GM19397 (cell line): Measurements from ENCODE around the gene FHOD3.
"Not testable (repeated sequence)": the region's sequence is repeated elsewhere in the genome, so short reads cannot be mapped to it uniquely, and the experiment has no call there.

Source experiments
- ATAC-seq: cut with Tn5 transposase; IDR thresholded peaks from one replicate; pipeline ENCODE4 v1.9.1; 2021; ENCODE audit warnings: mild to moderate bottlenecking, moderate library complexity; ENCODE audit not compliant: unreplicated experiment

The FHOD3 gene

DNA sequence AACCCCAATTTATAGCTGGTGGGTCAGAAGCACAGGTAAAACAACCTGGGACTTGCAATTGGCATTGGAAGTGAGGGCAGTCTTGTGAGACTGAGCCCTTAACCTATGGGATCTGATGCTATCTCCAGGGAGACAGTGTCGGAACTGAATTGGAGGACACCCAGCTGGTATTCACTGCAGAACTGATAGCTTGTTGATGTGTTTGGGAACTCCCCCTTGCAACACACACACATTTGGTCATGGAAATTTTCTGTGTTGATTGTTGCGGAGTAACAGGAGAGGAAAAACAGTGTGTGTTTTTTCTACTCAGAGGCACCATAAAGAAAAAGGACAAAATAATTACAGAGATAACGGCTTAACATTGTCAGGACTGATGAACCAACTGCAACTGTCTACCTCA is 515.2 kb downstream of the FHOD3 start:
- no peak for ATAC-seq

DNA sequence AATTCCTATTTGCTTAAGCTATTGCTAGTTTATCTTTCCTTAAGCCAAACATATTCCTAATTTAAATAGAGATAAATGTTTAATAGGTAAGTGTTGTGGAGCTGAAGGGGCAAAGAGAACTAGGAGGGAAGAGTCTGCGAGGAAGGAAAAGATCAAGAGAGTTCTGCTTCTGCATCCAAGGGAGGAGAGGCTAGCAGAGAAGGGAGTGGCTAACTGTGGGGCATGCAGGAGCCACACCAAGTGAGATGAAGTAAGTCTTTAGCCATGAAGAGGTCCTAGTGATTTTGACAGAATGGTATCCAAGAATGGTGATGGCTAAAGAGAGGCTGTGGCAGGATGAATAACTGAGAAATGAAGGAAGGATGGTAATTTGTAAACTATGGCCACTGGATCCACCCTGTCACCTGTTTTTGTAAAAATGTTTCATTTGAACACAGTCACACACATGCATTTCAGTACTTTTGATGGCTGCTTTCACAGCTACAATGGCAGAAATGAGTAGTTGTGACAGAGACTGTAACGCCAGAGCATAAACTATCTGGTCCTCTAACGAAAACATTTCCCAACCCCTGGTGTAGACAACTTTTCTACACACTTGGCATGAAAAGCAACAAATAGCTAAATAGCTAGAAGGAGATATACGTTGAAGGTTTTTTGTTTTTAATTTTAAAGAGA is 515.7 kb downstream of the FHOD3 start:
- ATAC-seq = no peak

DNA sequence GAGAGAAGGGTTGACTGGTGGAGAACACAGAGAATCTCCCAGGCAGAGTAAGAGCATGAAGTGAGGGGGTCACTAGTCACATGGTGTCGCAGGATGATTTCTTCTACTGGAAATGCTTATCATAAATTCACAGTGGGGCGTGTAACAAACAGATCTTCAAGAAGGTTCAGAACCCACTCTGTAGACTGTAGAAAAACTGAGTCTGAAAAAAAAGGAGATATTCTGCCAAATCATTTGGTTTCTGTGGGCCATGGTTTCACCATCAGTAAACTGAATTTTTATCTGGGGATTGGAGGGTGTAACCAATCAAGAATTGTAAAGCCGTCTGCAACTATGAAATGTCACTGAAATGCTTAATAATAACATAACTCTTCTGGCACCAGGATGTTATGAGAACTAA is 516.3 kb downstream of the FHOD3 start:
- no peak for ATAC-seq

DNA sequence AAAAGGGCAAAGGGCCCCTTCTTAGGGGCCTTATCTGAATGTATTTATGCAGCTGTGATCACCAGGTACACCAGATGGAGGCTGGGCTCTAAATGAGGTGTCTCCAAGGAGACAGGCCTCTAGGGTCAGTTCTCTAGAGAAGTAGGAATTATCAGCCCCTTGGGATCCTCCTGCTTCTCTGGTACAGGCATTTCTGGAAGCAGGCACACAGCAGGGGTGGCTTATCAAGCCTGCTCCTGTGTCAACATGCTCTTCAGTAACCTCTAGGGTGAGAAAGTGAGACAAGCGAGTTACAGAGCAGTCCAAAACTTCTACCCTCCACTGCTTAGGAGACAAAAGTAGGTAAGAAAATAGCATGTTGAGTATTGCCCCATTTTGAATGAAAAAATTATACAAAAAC is 517.5 kb downstream of the FHOD3 start:
- ATAC-seq = no peak

DNA sequence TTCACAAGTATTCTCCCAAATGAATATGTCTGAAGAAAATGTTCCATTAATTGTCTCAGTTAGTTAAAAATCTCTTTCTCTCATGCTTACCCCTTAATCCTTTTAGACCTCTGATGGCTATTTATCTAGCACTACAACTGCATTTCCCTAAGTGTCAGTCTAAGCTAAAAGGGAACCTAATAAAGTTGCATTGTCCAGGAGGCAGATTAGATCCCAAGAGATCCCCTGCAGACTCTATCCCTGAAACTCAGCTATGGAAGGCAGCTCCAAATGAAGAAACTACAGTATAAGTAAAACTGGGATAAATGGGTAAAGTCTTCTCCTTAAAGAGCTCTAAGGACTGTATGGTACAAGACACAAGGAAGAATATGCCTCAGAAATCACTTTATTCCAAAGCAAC is 518.6 kb downstream of the FHOD3 start:
- ATAC-seq = not testable (repeated sequence)

DNA sequence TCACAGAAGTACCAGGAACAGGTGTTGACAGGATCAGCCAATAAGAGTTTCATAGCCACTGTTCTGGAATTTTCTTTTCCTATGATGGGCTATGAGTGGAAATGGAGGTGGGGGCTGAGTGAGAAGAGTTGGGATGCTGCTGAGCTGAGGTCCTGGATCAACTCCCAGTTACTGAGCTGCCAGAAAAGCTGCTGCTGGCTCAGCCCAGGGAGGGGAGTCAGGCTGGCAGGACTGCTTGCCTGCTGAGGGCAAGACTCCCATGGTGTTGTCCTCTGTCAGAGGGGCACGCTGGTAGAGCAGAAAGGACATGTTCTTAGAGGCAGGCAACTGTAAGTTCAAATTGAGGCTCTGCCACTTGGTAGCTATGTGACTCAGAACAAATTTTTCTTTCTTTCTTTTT is 519.5 kb downstream of the FHOD3 start:
- no peak for ATAC-seq

DNA sequence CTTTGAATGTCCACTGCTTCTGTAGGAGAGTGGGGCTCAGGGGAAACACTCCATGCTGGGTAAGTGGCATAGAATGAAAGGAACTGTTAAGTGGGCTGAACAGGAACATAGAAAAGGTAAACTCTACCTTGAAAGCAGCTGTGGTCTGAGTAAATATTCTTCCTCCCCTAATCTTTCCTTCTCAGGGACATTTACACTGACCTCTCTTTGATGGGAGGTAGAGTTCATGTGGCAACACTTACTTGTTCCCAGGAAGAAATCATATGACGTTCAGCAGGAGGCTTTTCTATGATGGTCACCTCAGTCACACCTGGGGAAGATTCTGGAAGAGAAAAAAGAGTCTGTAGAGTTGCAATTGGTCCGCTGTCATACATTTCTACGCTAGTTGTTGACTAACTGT is 521.1 kb downstream of the FHOD3 start:
- no peak for ATAC-seq

DNA sequence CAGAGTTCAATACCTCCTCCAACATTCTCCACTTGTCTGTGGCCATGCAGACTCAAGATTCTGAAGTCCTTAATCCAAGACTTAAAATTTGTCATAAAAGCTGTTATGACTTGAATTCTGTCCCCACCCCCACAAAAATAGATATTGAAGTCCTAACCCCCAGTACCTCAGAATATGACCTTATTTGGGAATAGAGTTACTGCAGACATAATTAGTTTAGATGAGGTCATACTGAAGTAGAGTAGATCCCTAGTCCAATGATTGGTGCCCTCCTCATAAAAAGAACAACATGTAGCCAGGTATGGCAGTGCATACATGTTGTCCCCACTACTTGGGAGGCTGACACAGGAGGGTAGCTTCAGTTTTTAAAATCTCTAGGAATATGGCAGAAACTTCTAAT is 522.1 kb downstream of the FHOD3 start:
- ATAC-seq = no peak

DNA sequence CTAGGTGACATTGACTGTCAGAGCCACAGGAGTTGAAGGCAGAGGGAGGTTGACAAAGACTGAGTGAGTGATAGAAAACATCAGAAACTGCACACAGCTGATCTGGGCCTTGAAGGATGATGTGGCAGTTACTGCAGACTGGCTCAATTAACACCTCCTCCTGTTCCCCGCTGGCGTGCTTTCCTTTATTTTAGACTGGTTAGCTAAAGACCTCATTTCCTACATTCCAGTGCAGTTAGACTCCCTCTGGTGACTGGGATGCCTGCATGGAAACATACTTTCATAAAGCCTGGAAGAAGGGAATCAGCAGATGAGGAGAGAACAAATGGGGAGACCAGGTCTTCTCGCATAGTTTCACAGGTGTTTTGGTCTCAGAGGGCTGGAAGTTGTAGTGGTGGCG is 524.2 kb downstream of the FHOD3 start:
- ATAC-seq = no peak

DNA sequence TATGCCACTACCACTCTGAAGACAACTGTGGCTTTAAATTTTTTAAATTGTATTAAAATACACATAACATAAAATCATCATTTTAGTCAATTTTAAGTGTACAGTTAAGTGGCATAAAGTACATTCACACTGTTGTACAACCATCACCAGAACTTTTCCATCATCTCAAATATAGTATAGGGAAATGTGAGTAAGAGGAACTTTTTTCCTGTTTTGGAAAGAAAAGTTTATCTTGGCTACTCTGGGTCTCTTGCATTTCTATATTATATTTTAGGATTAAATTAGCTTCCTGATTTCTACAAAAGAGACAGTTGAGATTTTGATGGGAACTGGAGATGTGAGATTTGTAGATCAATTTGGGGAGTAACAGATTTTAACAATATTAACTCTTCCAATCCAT is 528.0 kb downstream of the FHOD3 start:
- ATAC-seq = no peak

DNA sequence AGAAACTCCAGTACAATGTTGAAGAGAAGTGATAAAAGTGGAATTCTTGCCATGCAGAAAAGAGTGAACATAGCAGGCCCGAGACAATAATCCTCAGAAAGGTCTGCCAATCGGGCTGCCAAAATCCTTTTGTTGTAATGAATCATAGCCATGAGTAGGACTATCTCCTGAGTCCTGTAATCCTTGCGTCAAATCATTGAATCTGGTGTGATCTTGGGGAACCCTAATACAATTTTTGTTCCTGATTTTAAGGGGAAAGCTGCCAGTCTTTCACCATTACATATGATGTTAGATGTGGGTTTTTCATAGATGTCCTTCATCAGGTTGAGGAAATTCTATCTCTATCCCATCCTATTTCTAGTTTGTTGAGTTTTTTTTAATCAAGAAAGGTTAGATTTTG is 529.0 kb downstream of the FHOD3 start:
- ATAC-seq = no peak

DNA sequence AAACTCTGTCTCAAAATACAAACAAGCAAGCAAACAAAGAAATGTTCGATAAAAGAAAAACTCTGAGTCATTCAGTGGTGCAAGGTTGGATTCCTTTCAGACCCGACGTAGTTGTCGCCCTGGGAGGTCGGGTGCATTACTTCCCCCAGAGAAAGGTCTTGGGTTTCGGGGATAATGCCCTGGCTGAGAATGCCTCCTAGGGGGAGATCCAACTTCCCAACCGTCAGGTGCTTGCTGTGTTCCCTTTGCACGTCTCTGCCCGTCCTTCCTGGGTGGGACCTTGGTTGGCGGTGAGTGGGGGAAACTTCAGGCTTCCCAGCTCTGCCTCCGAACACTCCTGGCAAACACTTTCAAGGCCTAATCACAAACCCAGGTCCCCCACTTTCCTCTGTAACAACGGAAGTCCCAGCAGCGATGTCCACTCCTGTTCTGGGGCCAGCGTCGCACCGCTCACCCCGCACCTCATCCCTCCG is 530.7 kb downstream of the FHOD3 start:
- ATAC-seq = peak; percentile 0

DNA sequence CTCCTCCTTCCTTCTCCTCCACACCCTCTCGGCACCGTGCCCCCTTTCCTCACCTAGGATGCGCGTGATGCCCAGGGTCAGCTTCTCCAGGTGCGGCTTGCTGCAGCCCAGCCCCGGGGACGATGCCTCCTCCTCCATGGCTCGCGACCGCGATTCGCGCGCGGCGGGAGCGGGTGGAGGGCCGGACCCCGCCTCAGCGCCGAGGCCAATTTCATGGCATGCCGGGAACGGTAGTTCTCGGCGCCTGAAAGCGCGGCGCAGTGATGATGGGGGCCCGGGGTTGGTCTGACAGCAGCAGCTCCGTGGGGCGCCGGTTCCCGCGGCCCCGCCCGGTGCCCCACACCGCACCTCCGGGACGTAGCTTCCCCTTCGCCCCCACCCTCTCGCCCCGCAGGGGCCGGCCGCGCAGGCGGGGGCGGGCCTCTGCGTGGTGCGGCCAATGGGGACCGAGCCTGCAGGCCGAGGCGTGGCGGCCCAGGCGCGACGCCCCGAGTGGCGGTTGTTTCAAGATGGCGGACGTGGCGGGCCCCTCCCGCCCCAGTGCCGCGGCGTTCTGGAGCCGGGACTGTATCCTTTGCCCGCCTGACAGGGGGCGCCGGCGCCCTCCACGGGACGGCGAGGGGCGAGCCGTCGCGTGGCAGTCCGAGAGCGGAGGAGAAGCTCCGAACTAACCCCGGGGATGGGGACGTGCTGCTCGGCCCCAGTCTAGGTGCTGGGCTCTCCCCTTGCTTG is 531.3 kb downstream of the FHOD3 start, which contains the start of the genes KIAA1328 and TPGS2:
Gene KIAA1328 (plus strand): TSS at position 498 of the 732 bp plus-strand sequence. CDS start 12 bp downstream, at position 510.
Gene TPGS2 (minus strand): TSS at position 373 of the 732 bp plus-strand sequence. CDS start 235 bp downstream, at position 138.
- ATAC-seq = peak; percentile 93
